Stimulated activated CD4-positive, alpha-beta T cell treated with anti-CD3 and anti-CD28 coated beads, Interleukin-1b, Interleukin-23, amount 100 ng/mL, for 24 hours (primary cell): Measurements from ENCODE around the gene SLC38A1.
"Not testable (repeated sequence)": the region's sequence is repeated elsewhere in the genome, so short reads cannot be mapped to it uniquely, and the experiment has no call there.

Experiments
- DNase-seq, 4 experiments: peaks; one replicate each; pipeline ENCODE4 v3.0.0-alpha.2; 2020; ENCODE audit warnings: low read depth in 4 of 4, low spot score in 1 of 4

SLC38A1 gene

DNA sequence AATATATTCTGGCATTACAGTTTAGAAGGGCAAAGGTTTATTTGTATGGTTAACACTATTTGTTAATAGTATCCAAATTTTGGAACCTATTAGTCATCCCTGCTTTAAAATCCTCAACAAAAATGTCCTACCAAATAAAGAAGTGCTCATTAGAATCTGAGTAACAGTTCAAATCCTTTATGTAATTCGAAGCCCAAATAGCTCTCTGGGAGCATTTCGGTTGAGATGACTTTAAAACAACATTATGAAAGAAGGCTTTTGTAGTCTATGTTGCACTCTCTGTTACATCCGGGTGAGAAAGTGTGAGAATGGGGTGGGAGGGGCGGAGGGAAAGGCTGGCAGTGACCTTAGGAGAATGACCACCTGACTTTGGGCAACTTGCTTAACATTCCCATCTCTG is 59.7 kb downstream of the SLC38A1 start:
- no peak for DNase-seq

DNA sequence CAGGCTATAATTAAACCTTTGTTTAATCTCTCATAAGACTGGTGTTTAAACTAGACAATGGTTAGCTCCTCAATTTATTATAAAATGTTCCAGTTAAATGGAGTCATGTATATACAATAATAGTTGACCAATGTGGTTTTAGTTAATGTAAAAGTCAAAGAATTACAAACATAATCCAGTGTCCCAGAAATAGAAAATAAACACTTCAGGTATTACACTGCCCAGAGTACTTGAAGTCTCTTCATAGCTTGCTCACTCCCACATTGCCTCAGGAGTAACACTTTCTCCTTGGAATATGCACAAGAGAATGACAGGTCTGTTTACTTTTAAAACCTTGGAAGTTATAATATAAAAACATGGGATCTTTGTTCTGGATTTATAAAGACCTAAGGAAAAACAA is 60.5 kb downstream of the SLC38A1 start:
- DNase-seq: no peak

DNA sequence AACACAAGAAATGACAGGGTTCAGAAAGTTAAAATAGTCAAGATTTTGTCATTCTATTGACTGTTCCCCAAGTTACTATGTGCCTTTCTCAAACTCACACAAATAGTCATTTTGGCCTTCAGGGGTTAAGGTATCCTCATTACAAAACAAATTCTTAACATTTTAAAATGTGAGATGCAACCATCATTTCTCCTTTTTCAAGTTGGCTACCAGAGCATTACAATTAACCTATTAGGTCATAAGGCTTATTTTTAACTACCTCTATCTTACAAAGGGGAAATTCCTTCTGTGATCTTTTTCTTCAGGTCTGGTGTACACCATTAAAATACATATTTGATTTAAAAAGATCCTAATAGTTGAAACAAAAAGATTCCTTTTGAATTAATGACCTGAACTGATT is 61.2 kb downstream of the SLC38A1 start:
- DNase-seq: no peak

DNA sequence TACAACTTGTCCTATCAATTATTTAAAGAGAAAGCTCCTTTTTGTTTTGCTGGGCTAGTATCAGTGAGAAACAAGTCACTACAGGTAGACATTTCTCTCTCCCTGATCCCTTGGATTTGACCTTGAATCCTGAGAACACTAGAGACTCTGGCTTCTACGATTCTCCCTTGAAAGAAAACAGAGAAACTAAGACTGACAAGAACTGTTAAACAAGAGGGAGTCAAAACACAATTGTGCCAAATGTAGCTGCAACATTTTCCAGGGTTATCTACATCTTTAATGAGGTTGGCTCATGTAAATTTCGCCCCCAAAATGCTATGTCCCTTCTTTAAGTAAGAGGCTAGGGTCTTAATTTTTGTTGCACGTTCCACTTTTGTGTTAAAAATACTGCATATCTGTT is 62.4 kb downstream of the SLC38A1 start:
- no peak for DNase-seq

DNA sequence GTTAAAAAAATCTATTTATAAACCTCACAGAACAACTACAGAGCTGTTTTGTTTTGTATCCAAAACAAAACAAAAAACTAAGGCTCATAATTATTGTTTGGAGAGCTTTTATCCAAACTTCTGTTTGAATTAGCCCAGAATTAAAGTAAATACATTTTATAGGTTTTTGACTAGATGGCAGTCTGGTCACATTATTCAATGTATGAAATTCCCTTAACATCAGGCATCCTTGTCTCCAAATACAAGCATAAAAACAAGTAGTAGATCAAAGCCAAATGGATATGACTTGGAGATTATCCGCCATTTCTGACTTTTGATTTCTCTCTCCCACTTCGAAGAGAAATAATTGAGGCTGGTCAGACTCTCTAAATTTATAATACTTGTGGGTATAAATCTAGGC is 63.5 kb downstream of the SLC38A1 start:
- no peak for DNase-seq

- no peak for DNase-seq
These were observed 67.5 kb downstream of the SLC38A1 start for GRCh38 chr12:46201284-46201789.

DNA sequence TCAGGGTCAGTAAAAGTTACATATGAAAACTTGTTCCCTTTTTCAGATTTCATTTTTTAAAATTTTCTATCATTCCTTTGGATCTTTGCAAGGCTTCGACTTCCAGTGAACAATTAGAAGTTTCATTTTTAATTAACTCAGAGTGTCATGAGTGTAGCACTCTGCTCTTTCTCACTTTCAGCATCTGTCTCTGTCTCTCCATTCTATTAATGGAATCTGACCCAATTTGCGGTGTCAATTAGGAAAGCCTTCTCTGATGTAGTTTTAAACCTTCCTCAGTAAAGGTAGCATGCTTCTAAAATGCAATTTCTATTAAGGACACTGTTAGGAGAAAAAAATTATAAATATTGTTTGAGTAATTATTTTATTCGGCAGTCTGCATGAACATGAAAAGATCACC is 68.3 kb downstream of the SLC38A1 start:
- DNase-seq: no peak

- DNase-seq: no peak
These were observed 69.9 kb downstream of the SLC38A1 start for GRCh38 chr12:46198913-46199312.

- DNase-seq: no peak
These were observed 71.0 kb downstream of the SLC38A1 start for GRCh38 chr12:46197883-46198282.

DNA sequence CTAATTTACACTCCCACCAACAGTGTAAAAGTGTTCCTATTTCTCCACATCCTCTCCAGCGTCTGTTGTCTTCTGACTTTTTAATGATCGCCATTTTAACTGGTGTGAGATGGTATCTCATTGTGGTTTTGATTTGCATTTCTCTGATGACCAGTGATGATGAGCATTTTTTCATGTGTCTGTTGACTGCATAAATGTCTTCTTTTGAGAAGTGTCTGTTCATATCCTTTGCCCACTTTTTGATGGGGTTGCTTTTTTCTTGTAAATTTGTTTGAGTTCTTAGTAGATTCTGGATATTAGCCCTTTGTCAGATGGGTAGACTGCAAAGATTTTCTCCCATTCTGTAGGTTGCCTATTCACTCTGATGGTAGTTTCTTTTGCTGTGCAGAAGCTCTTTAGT is 78.3 kb downstream of the SLC38A1 start:
- not testable (repeated sequence) for DNase-seq

GRCh38 chr12:46188170-46188569 is 80.7 kb downstream of the SLC38A1 start:
- no peak for DNase-seq

GRCh38 chr12:46187023-46187422 is 81.8 kb downstream of the SLC38A1 start:
- no peak for DNase-seq

DNA sequence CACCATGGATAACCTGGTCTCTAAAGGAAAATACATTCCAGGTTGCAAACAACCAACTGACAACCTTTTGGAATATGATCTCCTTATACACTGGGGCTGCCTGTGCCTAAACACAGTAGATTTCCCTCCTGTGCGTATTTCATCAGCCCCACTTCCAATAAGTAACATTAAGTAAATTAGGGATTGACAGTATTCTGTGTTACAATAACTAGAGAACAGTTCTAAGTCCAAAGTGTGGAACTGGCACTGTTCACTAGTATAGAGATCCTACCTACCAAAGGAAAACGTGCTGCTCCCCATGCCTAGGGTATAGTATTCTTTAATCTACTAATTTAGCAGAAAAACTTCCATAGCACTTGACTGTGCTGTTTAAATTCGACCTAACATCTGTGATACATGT is 82.8 kb downstream of the SLC38A1 start:
- DNase-seq: no peak

GRCh38 chr12:46185686-46186085 is 83.2 kb downstream of the SLC38A1 start:
- no peak for DNase-seq

GRCh38 chr12:46184798-46185595 is 83.8 kb downstream of the SLC38A1 start:
- DNase-seq: no peak

GRCh38 chr12:46183112-46183511 is 85.7 kb downstream of the SLC38A1 start:
- DNase-seq: no peak

DNA sequence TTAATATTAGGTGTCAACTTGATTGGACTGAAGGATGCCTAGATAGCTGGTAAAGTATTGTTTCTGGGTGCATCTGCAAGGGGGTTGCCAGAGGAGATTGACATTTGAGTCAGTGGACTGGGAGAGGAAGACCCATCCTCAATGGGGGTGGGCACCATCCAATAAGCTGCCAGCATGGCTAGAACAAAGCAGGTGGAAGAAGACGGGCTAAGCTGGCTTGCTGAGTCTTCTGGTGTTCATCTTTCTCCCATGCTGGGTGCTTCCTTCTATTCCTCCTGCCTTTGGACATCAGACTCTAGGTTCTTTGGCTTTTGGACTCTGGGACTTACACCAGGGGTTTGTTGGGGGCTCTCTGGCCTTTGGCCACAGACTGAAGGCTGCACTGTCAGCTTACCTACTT is 87.4 kb downstream of the SLC38A1 start:
- DNase-seq: no peak

GRCh38 chr12:46179693-46180452 is 89.0 kb downstream of the SLC38A1 start:
- DNase-seq: no peak

- DNase-seq: no peak
These were observed 90.8 kb downstream of the SLC38A1 start for GRCh38 chr12:46177837-46178608.

- DNase-seq: no peak
These were observed 91.8 kb downstream of the SLC38A1 start for GRCh38 chr12:46177025-46177424.

DNA sequence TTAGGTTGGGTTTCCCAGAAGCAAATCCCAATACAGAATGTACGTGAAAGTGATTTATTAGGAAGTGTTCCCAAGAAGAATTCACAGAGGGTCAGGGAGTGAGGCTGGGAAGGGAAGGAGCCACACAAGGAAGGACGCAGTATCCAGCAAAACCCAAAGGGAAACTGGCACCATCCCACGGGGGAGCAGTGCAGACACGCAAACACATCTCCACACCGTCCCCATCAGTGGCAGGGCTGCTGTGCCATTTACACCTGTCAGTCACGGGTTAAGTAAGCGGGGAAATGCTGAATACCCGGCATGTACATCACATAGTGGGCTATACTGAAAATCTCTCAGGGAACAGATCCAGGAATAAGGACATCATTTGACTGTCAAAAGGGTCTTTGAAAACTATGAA is 93.9 kb downstream of the SLC38A1 start:
- DNase-seq: no peak
